GM23338 (cell line): Measurements from ENCODE around the gene PAX5. TPM values are rescaled to one million over a fixed set of nuclear protein-coding genes. Genes with fewer than 3 reads are reported as not detected.

ENCODE experiments used
- ATAC-seq: fragments of 200-7000 bp; cut with Tn5 transposase; 3 replicates; pipeline ENCODE4 v1.9.1; 2020
- DNase-seq: peaks from one replicate; pipeline ENCODE4 v3.0.0-alpha.2; 2015; ENCODE audit warnings: low spot score
- H2AFZ ChIP-seq: fragments of 200-600 bp; sonication (generic); 2 replicates; pipeline ENCODE4 v1.8.0; 2016; ENCODE audit warnings: antibody characterized with exemption, mild to moderate bottlenecking, moderate library complexity
- H3F3A ChIP-seq: fragments of 200-600 bp; sonication (generic); replicated peaks from 2 replicates; pipeline ENCODE4 v1.8.0; 2017; ENCODE audit warnings: antibody characterized with exemption, mixed run types, low read depth
- H3K27ac ChIP-seq: fragments of 200-600 bp; sonication (generic); 2 replicates; pipeline ENCODE4 v1.6.1; 2016; ENCODE audit warnings: low read depth
- H3K27me3 ChIP-seq: fragments of 200-600 bp; sonication (generic); 2 replicates; pipeline ENCODE4 v1.8.0; 2016; ENCODE audit warnings: mild to moderate bottlenecking, mixed run types, moderate library complexity; ENCODE audit not compliant: insufficient read depth
- H3K36me3 ChIP-seq: fragments of 200-600 bp; sonication (generic); 2 replicates; pipeline ENCODE4 v1.8.0; 2016; ENCODE audit warnings: mild to moderate bottlenecking; ENCODE audit not compliant: insufficient read depth
- H3K4me1 ChIP-seq: fragments of 200-600 bp; sonication (generic); 2 replicates; pipeline ENCODE4 v1.8.0; 2016; ENCODE audit warnings: mild to moderate bottlenecking, moderate library complexity; ENCODE audit not compliant: insufficient read depth
- H3K4me2 ChIP-seq: fragments of 200-600 bp; sonication (generic); 2 replicates; pipeline ENCODE4 v1.7.1; 2017; ENCODE audit warnings: mixed run types
- H3K4me3 ChIP-seq: fragments of 200-600 bp; sonication (generic); 2 replicates; pipeline ENCODE4 v1.6.1; 2016; ENCODE audit warnings: mixed run types
- H3K79me2 ChIP-seq: fragments of 200-600 bp; sonication (generic); replicated peaks from 2 replicates; pipeline ENCODE4 v1.8.0; 2017; ENCODE audit warnings: mild to moderate bottlenecking; ENCODE audit not compliant: insufficient read depth
- H3K9me2 ChIP-seq: fragments of 200-600 bp; sonication (generic); 2 replicates; pipeline ENCODE4 v1.8.0; 2017; ENCODE audit not compliant: insufficient read depth
- H4K20me1 ChIP-seq: fragments of 200-600 bp; sonication (generic); replicated peaks from 2 replicates; pipeline ENCODE4 v1.8.0; 2017; ENCODE audit warnings: mild to moderate bottlenecking; ENCODE audit not compliant: insufficient read depth
- H3K27ac Mint-ChIP-seq: 2 replicates; pipeline ENCODE4 v1.8.0; 2020; ENCODE audit warnings: inconsistent platforms, mild to moderate bottlenecking, moderate library complexity, mixed read lengths
- H3K27me3 Mint-ChIP-seq: 3 replicates; pipeline ENCODE4 v1.8.0; 2022; ENCODE audit warnings: low read depth, mild to moderate bottlenecking, moderate library complexity, mixed read lengths, inconsistent platforms; ENCODE audit not compliant: insufficient read depth, poor library complexity
- H3K36me3 Mint-ChIP-seq: 3 replicates; pipeline ENCODE4 v1.8.0; 2021; ENCODE audit warnings: low read depth, mild to moderate bottlenecking, inconsistent platforms, moderate library complexity, mixed read lengths
- H3K4me1 Mint-ChIP-seq: 3 replicates; pipeline ENCODE4 v1.8.0; 2020; ENCODE audit warnings: mild to moderate bottlenecking, inconsistent platforms, mixed read lengths
- H3K4me3 Mint-ChIP-seq: 3 replicates; pipeline ENCODE4 v1.8.0; 2021; ENCODE audit warnings: moderate library complexity, mild to moderate bottlenecking, inconsistent platforms, mixed read lengths
- H3K9me3 Mint-ChIP-seq: 3 replicates; pipeline ENCODE4 v1.8.0; 2020; ENCODE audit warnings: moderate library complexity, mild to moderate bottlenecking, inconsistent platforms, mixed read lengths
- EZH2 ChIP-seq: fragments of 200-600 bp; sonication (generic); IDR thresholded peaks from one replicate; pipeline ENCODE4 v1.8.0; 2017; ENCODE audit warnings: antibody characterized with exemption, mild to moderate bottlenecking, low read depth; ENCODE audit not compliant: unreplicated experiment
- EZH2phosphoT487 ChIP-seq: fragments of 200-600 bp; sonication (generic); IDR thresholded peaks from one replicate; pipeline ENCODE4 v1.8.1; 2018; ENCODE audit warnings: antibody characterized with exemption; ENCODE audit not compliant: unreplicated experiment
- POLR2AphosphoS5 ChIP-seq: IDR thresholded peaks from 2 replicates; pipeline ENCODE4 v1.6.1; 2016; ENCODE audit warnings: antibody characterized with exemption, low read depth
- ZNF462 ChIP-seq: fragments of 250-450 bp; sonication (Bioruptor Pico); IDR thresholded peaks from 2 replicates; pipeline ENCODE4 v1.5.0; 2020; ENCODE audit warnings: mild to moderate bottlenecking, moderate library complexity
- polyA plus RNA-seq: library from polyadenylated mRNA; unstranded; fragments of >200 nt; fragmentation: Nextera tagmentation; extraction: Ambion mirVana; gene quantifications from 2 replicates; pipeline ENCODE4 v1.2.1, GENCODE V29; 2016
- total RNA-seq: library from RNA; depleted of rRNA; stranded (reverse); fragments of >200 nt; shearing (Covaris generic); gene quantifications from 2 replicates; pipeline ENCODE4 v1.2.3, GENCODE V29; 2014

The PAX5 gene
- total and polyA plus RNA-seq, 2 experiments from 2014 or later, result 0.17 to 0.60 TPM

- ATAC-seq, result no peak
- Histone ChIP-seq H3K27me3 (peaks cover 98% of the 10 kb centered on the region), H3K4me3 (peak overlapping the region; percentile 75), H3K36me3 (no peaks in the 10 kb centered on the region; the same call in 1 of the 2 replicates), H3K9me2 (no peaks in the 10 kb centered on the region), H3F3A (peaks cover 26% of the 10 kb centered on the region), H4K20me1 (peaks cover 11% of the 10 kb centered on the region), H3K79me2 (no peaks in the 10 kb centered on the region), H3K4me1 (peaks cover 57% of the 10 kb centered on the region), H2AFZ (peak overlapping the region; percentile 99), H3K27ac (no peak overlapping the region), H3K4me2 (peak overlapping the region; percentile 91)
- peak overlapping the region; percentile 82 for H3K4me3 Mint-ChIP-seq
- peaks cover 41% of the 10 kb centered on the region for H3K4me1 Mint-ChIP-seq
- H3K27ac Mint-ChIP-seq, result no peak overlapping the region
- peaks cover 3% of the 10 kb centered on the region; the same call in 1 of the 3 replicates for H3K9me3 Mint-ChIP-seq
- H3K27me3 Mint-ChIP-seq, result peaks cover 98% of the 10 kb centered on the region
- TF ChIP-seq ZNF462 (CRISPR knock-in tag), result no peak
- TF ChIP-seq EZH2, result peak; percentile 56
- no peak for TF ChIP-seq POLR2AphosphoS5
- peak; percentile 54 for DNase-seq
- H3K36me3 Mint-ChIP-seq, result peaks cover 2% of the 10 kb centered on the region; the same call in 1 of the 3 replicates
Measured at GRCh38 chr9:37029304-37029775, 4.7 kb downstream of the PAX5 start.

- peaks cover 18% of the 10 kb centered on the region for H3F3A ChIP-seq
- peak overlapping the region; percentile 75 for H3K4me3 ChIP-seq
- peaks cover 40% of the 10 kb centered on the region for H3K4me1 Mint-ChIP-seq
- no peaks in the 10 kb centered on the region for H3K9me2 ChIP-seq
- peak overlapping the region; percentile 91 for H3K4me2 ChIP-seq
- H3K4me3 Mint-ChIP-seq, result peak overlapping the region; percentile 82
- H3K27me3 Mint-ChIP-seq, result peaks cover 98% of the 10 kb centered on the region
- H3K27ac ChIP-seq, result no peak overlapping the region
- no peaks in the 10 kb centered on the region; the same call in 1 of the 2 replicates for H3K36me3 ChIP-seq
- peaks cover 7% of the 10 kb centered on the region for H4K20me1 ChIP-seq
- H3K4me1 ChIP-seq, result peaks cover 56% of the 10 kb centered on the region
- H3K27me3 ChIP-seq, result peaks cover 98% of the 10 kb centered on the region
- TF ChIP-seq EZH2phosphoT487 (peak; percentile 69), ZNF462 (CRISPR knock-in tag) (no peak), EZH2 (peak; percentile 79)
- ATAC-seq, result no peak; the same call in 2 of the 3 replicates
- peak; percentile 56 for DNase-seq
- no peaks in the 10 kb centered on the region for H3K79me2 ChIP-seq
- H3K36me3 Mint-ChIP-seq, result peaks cover 2% of the 10 kb centered on the region; the same call in 1 of the 3 replicates
- H3K9me3 Mint-ChIP-seq, result peaks cover 3% of the 10 kb centered on the region; the same call in 1 of the 3 replicates
- H2AFZ ChIP-seq, result peak overlapping the region; percentile 99; the same call in 1 of the 2 replicates
- no peak overlapping the region for H3K27ac Mint-ChIP-seq
Measured at GRCh38 chr9:37028420-37029031, 5.5 kb downstream of the PAX5 start.
